ENCODE results near the gene SRF.

The SRF gene

DNA sequence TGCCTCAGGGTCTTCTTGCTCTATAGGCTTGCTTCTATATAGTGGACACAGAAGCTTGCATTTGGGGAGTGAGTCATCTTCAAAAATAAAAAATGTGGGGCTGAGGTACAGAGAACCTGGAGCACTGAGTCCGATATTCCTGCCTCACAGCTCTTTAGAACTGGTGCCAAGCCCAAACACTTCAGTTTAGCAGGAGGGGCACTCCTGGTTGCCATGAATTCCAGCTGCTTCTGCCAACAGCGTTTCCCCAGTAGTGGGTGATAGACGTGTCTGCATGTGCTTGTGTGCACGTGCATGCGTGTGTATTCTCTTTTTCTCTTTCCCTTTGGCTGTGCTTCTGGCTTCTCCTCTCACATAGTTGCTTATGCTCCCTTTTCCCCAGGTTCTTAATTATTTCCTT lies 46.3 kb downstream of the SRF start:
- DNase-seq (ENCODE audit: low spot score), result no peak

DNA sequence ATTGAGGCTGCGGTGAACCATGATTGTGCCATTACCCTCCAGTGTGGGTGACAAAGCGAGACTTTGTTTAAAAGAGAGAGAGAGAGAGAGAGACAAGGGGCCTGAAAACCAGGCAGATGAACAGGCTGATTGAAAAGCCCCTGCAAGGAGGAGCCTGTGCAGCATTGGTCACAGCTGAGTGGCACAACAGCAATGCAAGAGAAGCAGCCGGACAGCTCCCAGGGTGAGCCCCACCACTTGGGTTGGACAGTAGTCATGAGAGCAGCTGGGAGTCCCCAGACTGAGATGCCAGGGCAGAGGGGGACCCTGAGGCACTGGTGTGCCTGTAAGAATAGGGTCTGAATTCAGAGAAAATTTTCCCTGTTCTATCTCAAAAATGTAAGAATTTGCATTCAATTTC lies 48.0 kb downstream of the SRF start:
- no peak for DNase-seq (ENCODE audit: low spot score)

- no peak for DNase-seq (ENCODE audit: low spot score)
Observed at GRCh38 chr6:43219814-43220213, 48.7 kb downstream of the SRF start.

DNA sequence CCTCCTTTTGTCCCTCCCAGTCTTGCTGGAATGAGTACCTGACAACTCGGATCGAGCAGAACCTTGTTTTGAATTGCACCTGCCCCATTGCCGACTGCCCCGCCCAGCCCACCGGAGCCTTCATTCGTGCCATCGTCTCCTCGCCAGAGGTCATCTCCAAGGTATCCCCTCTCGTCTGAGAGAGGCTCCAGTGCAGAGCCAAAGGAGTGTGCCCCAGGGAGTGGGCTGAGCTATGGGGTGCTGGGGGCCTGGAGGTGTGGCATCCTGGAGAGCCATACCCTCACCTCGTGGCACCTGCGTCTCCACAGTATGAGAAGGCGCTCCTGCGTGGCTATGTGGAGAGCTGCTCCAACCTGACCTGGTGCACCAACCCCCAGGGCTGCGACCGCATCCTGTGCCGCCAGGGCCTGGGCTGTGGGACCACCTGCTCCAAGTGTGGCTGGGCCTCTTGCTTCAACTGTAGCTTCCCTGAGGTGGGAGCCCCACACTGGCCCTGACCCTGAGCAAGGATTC lies 49.4 kb downstream of the SRF start:
- no peak for DNase-seq (ENCODE audit: low spot score)

DNA sequence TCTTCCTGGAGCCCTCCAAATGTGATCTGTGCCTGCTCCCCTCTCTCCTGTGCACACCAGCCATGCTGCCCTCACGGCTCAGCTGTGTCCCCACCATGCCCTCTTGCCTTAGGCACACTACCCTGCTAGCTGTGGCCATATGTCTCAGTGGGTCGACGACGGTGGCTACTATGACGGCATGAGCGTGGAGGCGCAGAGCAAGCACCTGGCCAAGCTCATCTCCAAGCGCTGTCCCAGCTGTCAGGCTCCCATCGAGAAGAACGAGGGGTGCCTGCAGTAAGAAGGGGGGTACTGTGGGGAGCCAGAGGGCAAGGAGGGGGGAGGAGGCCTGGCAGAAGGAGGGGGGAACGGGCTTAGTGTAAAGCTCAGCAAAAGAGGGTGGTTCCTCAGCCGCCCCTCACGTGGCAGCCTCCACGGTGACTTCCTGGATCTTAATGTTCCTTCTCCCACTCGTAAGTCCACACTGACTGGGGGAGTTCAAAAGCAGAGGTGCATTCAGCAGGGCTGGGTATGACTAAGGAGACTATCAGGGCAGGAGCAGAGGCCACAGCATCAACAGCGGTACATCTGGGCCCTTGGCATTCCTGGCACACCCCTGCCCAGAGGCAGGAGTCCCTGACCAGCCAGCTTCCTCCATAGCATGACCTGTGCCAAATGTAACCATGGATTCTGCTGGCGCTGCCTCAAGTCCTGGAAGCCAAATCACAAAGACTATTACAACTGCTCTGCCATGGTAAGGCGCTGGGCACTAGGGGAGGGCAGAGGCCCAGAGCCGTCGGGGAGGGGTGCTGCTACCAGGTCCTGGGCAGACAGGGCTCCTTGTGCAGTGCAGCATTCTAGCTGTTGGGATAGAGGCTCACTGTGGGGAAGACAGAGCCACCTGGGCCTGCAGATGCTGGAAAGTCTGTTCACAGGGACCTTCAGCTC lies 50.2 kb downstream of the SRF start:
- DNase-seq (ENCODE audit: low spot score), result no peak

GRCh38 chr6:43222418-43223059 lies 51.5 kb downstream of the SRF start:
- no peak for DNase-seq (ENCODE audit: low spot score)

GRCh38 chr6:43223175-43223574 lies 52.1 kb downstream of the SRF start:
- DNase-seq (ENCODE audit: low spot score), result no peak

DNA sequence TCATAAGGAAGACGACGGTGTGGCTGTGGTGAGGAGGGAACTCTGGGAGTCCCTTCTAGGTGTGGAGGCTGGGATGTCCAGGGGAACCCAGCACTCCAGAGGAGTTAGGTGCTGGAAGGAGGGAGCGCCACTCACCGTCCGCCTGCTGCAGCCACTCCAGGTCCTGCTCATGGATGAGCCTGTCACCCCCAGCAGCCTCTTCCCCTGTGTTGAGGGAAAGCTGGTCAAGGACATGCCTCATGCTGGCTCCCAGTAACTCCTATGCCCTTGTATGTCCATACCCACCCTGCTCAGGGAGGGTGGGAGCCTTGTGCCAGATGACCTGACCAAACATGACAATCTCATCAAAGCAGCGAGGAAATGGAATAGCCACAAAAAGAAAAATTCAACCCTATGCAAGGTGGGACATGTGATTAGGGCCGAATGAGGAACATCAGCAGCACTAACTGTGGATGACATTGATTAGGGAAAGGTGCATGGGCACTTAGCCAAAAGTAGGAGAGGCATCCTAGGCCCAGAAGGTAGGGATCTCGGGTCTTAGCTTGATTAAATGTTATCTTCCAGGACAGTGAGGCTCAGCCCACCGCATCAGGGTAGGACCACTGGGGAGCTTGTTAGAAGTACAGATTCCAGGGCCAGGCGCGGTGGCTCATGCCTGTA lies 55.3 kb downstream of the SRF start:
- no peak for DNase-seq (ENCODE audit: low spot score)

DNA sequence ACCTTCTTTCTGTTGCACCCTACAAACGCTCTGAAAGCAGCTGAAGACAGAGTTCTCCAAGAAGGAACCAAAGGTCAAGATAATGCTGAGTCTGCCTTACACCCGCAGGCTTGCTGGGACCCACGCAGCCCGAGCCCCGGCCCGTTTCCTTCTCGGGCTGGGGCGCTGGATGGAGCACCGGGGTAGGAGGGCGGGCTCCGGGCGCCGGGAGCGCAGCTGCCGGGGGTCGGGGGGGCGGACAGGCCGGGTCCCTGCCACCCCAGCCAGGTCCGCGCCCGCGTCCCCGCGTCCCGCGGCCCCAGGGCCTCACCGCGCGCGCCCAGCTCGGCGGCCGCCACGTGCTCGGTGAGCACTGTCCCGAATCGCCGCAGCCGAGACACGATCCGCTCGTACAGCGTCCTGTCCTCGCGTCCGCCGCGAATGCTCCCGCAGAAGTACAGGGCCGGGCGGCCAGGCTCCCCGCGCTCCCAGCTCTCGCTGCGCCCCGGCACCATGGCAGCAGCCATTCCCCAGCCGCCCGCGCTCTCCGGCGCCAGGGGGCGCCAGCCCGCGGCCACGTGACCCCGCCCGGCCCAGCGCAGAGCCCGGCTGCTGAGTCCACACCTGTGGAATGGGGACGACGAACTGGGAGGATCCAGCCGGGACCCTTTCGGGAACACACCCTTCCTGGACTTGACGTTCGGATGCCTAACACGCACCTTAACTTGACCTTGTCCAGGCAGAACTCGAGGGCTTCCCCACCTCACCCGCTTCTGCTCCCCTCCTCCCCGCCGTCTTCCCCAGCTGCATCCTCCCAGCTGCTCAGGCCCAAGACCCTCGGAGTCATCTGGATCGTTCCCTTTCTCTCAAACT lies 58.1 kb downstream of the SRF start, which contains the start of gene DNPH1:
TSS of gene DNPH1 (minus strand) at position 531 of the 852 bp plus-strand sequence. CDS start at position 506, 25 bp downstream.
- DNase-seq (ENCODE audit: low spot score), result peak; percentile 73

DNA sequence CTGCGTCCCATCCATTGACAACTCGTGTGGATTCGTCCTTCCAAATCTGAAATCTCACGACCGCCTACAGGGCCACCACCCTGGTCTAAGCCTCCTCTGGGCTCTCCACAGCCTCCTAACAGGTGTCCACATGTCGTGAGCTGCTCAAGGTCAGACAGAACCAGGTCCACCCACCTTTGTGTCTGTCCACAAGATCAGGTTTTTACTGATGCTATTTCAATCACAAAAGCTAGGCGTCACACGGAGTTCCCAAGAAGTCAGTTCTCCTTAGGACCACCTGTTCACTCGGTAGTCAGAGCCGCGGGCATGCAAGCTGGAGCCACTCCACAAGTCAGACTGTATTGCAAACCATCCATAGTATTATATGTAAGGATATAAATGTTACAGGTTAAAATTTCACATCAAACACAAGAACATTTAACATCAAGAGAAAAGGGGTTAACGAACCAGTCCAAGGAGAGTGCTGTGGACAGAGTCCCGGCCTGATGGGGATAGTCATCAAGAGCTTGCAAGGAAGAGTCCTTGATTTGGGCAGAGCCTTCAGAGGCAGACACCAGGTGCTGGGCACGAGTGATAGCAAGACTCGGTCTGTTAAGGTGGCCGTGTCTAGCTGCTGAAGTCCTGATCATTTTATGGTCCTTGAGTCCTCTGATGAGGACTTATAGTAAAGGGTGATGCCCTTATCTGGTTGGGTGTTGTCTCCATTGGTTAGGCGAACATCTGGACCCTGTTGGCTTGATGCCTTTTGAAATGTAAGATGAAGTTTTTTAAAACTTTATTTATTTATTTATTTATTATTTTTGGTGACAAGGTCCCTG lies 58.9 kb downstream of the SRF start:
- no peak for DNase-seq (ENCODE audit: low spot score)

- DNase-seq (ENCODE audit: low spot score), result no peak
Observed at GRCh38 chr6:43231053-43231452, 60.0 kb downstream of the SRF start.
